Ishikawa (cell line): Measurements from ENCODE around the gene RMRP.

Experiments used
- EGR1 ChIP-seq: IDR thresholded peaks from 2 replicates; pipeline ENCODE4 v1.6.1; 2012
- EP300 ChIP-seq: IDR thresholded peaks from 2 replicates; pipeline ENCODE4 v1.6.1; 2012; ENCODE audit warnings: borderline replicate concordance
- RAD21 ChIP-seq: IDR thresholded peaks from 2 replicates; pipeline ENCODE4 v1.6.1; 2012; ENCODE audit warnings: low read depth
- TAF1 ChIP-seq: IDR thresholded peaks from 2 replicates; pipeline ENCODE4 v1.6.1; 2012; ENCODE audit warnings: low read depth, mild to moderate bottlenecking
- TF ChIP-seq, protein P1 (sequence below): IDR thresholded peaks from 2 replicates; pipeline ENCODE4 v1.6.1; 2012
- TF ChIP-seq, protein P2 (sequence below): IDR thresholded peaks from 2 replicates; pipeline ENCODE4 v1.6.1; 2012
- TF ChIP-seq, protein P3 (sequence below): IDR thresholded peaks from 2 replicates; pipeline ENCODE4 v1.6.1; 2012; ENCODE audit warnings: low read depth, mild to moderate bottlenecking

DNA sequence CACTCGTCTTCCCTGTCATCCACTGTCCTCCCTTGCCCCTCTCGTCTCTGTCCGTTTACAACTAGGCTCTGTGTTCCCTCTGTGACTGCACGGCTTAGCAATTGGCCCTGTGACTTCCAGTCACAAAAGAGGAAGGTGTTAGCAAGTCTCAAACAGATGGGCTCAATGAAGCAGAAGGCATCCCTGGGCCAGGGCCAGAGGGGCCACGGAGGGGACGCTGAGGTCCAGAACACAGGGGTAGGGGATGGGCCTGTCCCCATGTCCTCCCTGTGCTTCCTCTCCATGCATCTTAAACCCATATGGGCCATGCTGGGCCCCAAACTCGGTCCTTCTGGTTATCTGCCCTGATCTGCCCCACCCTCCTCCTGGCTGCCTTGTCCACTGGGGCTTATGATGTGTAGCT lies 39.5 kb downstream of the RMRP start, which contains the start of gene CD72:
- TF ChIP-seq EGR1 = no peak
- TF ChIP-seq, protein P1, sequence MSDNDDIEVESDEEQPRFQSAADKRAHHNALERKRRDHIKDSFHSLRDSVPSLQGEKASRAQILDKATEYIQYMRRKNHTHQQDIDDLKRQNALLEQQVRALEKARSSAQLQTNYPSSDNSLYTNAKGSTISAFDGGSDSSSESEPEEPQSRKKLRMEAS = no peak
- TF ChIP-seq TAF1 = no peak
- TF ChIP-seq RAD21 = no peak
- TF ChIP-seq, protein P2, sequence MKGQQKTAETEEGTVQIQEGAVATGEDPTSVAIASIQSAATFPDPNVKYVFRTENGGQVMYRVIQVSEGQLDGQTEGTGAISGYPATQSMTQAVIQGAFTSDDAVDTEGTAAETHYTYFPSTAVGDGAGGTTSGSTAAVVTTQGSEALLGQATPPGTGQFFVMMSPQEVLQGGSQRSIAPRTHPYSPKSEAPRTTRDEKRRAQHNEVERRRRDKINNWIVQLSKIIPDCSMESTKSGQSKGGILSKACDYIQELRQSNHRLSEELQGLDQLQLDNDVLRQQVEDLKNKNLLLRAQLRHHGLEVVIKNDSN = no peak
- TF ChIP-seq, protein P3, sequence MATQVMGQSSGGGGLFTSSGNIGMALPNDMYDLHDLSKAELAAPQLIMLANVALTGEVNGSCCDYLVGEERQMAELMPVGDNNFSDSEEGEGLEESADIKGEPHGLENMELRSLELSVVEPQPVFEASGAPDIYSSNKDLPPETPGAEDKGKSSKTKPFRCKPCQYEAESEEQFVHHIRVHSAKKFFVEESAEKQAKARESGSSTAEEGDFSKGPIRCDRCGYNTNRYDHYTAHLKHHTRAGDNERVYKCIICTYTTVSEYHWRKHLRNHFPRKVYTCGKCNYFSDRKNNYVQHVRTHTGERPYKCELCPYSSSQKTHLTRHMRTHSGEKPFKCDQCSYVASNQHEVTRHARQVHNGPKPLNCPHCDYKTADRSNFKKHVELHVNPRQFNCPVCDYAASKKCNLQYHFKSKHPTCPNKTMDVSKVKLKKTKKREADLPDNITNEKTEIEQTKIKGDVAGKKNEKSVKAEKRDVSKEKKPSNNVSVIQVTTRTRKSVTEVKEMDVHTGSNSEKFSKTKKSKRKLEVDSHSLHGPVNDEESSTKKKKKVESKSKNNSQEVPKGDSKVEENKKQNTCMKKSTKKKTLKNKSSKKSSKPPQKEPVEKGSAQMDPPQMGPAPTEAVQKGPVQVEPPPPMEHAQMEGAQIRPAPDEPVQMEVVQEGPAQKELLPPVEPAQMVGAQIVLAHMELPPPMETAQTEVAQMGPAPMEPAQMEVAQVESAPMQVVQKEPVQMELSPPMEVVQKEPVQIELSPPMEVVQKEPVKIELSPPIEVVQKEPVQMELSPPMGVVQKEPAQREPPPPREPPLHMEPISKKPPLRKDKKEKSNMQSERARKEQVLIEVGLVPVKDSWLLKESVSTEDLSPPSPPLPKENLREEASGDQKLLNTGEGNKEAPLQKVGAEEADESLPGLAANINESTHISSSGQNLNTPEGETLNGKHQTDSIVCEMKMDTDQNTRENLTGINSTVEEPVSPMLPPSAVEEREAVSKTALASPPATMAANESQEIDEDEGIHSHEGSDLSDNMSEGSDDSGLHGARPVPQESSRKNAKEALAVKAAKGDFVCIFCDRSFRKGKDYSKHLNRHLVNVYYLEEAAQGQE = no peak
- no peak for TF ChIP-seq EP300
